ENCODE measurements around the gene CACNA1C.

Gene CACNA1C

DNA sequence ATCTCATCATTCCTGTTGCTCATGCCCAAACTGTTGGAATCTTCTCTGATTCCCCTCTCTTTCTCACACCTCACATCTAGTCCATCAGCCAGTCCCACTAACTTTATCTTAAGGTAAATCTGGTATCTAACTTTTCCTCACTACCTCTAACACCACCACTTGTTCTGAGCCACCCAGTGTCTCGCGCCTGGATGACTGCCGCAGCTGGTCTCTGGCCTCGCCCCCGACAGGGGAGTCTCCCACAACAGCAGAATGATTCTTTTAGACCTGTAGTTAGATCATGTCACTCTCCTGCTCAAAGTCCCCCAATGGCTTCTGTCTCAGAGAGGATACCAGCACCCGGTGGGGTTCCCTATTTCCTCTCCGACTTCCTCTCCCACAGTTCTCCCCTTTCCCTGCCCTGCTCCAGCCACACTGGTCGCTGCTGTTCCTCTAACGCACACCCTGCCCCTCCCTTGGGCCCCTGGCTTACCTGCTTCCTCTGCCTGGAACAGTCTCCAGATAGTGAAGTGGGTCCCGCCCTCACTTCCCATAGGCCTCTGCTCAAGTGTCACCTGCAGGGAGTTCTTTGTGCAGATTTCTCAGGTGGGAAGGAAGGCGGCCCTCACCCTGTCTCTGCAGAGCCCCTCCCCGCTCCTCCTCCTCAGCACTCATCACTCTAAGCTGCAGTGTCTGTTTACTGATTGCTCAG lies 403.5 kb downstream of the CACNA1C start:
- no peak overlapping the region for H3K4me3 ChIP-seq (IDR thresholded peaks at IDR 0.05; ENCODE audit: insufficient read depth, low read depth, low read length)

GRCh38 chr12:2456813-2457186 lies 404.0 kb downstream of the CACNA1C start:
- no peaks in the 10 kb centered on the region for H3K79me2 ChIP-seq (ENCODE audit: insufficient read depth, low read depth)
- peaks cover 17% of the 10 kb centered on the region for H3K4me1 ChIP-seq (ENCODE audit: low read depth, poor library complexity, severe bottlenecking)
- H3K4me3 ChIP-seq (IDR thresholded peaks at IDR 0.05; ENCODE audit: insufficient read depth, low read depth, low read length), result no peak overlapping the region
- H3K27ac ChIP-seq, result no peak overlapping the region
- no peaks in the 10 kb centered on the region for H3K27me3 ChIP-seq (ENCODE audit: insufficient read depth, low read depth)
- TF ChIP-seq CTCF (conservative IDR thresholded peaks at IDR 0.05; ENCODE audit: low read depth, low read length), result no peak
- no peak overlapping the region for H2AFZ ChIP-seq (ENCODE audit: low read depth)
- H3K36me3 ChIP-seq (ENCODE audit: insufficient read depth), result no peaks in the 10 kb centered on the region
- H3K9ac ChIP-seq, result no peak overlapping the region
- no peaks in the 10 kb centered on the region for H4K20me1 ChIP-seq (ENCODE audit: insufficient read depth)
- no peak overlapping the region for H3K4me2 ChIP-seq

More for the DNA sequence above, 403.5 kb downstream of the CACNA1C start:
- Histone ChIP-seq H2AFZ (ENCODE audit: low read depth) (no peak overlapping the region), H3K27me3 (ENCODE audit: insufficient read depth, low read depth) (no peaks in the 10 kb centered on the region), H3K79me2 (ENCODE audit: insufficient read depth, low read depth) (no peaks in the 10 kb centered on the region), H3K27ac (no peak overlapping the region), H3K4me1 (ENCODE audit: low read depth, poor library complexity, severe bottlenecking) (peaks cover 17% of the 10 kb centered on the region), H4K20me1 (ENCODE audit: insufficient read depth) (no peaks in the 10 kb centered on the region), H3K4me2 (no peak overlapping the region), H3K36me3 (ENCODE audit: insufficient read depth) (no peaks in the 10 kb centered on the region), H3K9ac (no peak overlapping the region)
- TF ChIP-seq CTCF (conservative IDR thresholded peaks at IDR 0.05; ENCODE audit: low read depth, low read length), result no peak

DNA sequence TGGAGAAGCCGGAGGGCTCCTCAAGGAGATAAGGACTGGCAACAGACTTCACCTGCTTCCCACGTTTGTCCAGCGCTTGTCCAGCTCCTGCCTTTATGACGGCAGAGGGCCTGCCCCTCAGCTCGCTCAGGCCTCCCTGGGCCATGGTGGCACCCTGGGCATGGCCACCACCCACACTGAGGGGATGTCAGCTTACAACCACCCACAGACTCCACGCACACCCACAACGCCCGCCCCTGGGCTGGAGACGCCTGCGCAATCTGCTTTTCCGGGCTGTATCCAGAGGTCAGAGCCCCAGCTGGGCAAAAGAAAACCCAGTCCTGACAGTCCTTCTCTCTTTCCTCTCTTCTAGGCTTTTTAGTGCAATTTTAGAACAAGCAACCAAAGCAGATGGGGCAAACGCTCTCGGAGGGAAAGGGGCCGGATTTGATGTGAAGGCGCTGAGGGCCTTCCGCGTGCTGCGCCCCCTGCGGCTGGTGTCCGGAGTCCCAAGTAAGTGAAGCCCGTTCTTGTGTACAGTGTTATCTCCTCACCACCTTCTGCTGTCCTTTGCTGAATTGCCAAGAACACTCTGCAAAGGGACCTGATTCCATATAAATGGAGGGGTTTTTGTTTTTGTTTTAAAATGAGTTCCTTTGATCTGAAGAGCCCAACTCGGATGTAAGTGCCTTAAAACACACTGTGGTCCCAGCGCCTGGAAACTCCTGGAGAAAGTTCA lies 404.6 kb downstream of the CACNA1C start:
- Histone ChIP-seq H3K27me3 (ENCODE audit: insufficient read depth, low read depth) (no peaks in the 10 kb centered on the region), H2AFZ (ENCODE audit: low read depth) (no peak overlapping the region), H3K4me1 (ENCODE audit: low read depth, poor library complexity, severe bottlenecking) (peaks cover 17% of the 10 kb centered on the region), H3K36me3 (ENCODE audit: insufficient read depth) (no peaks in the 10 kb centered on the region), H3K79me2 (ENCODE audit: insufficient read depth, low read depth) (no peaks in the 10 kb centered on the region), H3K9ac (no peak overlapping the region), H3K4me3 (IDR thresholded peaks at IDR 0.05; ENCODE audit: insufficient read depth, low read depth, low read length) (no peak overlapping the region), H4K20me1 (ENCODE audit: insufficient read depth) (no peaks in the 10 kb centered on the region), H3K4me2 (no peak overlapping the region), H3K27ac (no peak overlapping the region)
- TF ChIP-seq CTCF (conservative IDR thresholded peaks at IDR 0.05; ENCODE audit: low read depth, low read length), result no peak

GRCh38 chr12:2457933-2458414 lies 405.2 kb downstream of the CACNA1C start:
- H3K79me2 ChIP-seq (ENCODE audit: insufficient read depth, low read depth), result no peaks in the 10 kb centered on the region
- H3K27me3 ChIP-seq (ENCODE audit: insufficient read depth, low read depth), result no peaks in the 10 kb centered on the region

More at GRCh38 chr12:2457933-2458414, 405.2 kb downstream of the CACNA1C start:
- H3K36me3 ChIP-seq (ENCODE audit: insufficient read depth), result no peaks in the 10 kb centered on the region
- no peak overlapping the region for H2AFZ ChIP-seq (ENCODE audit: low read depth)
- H3K4me2 ChIP-seq, result no peak overlapping the region
- no peak overlapping the region for H3K27ac ChIP-seq
- TF ChIP-seq CTCF (conservative IDR thresholded peaks at IDR 0.05; ENCODE audit: low read depth, low read length), result no peak
- peaks cover 17% of the 10 kb centered on the region for H3K4me1 ChIP-seq (ENCODE audit: low read depth, poor library complexity, severe bottlenecking)
- H3K9ac ChIP-seq, result no peak overlapping the region
- no peak overlapping the region for H3K4me3 ChIP-seq (IDR thresholded peaks at IDR 0.05; ENCODE audit: insufficient read depth, low read depth, low read length)
- H4K20me1 ChIP-seq (ENCODE audit: insufficient read depth), result no peaks in the 10 kb centered on the region
